Fibroblast of upper back skin (primary cell): ENCODE measurements around the gene ZNF648.
"Not testable (repeated sequence)": the region's sequence is repeated elsewhere in the genome, so short reads cannot be mapped to it uniquely, and the experiment has no call there.

Experiments used
- DNase-seq: peaks from one replicate; pipeline ENCODE4 v3.0.0-alpha.2; 2013

Gene ZNF648

DNA sequence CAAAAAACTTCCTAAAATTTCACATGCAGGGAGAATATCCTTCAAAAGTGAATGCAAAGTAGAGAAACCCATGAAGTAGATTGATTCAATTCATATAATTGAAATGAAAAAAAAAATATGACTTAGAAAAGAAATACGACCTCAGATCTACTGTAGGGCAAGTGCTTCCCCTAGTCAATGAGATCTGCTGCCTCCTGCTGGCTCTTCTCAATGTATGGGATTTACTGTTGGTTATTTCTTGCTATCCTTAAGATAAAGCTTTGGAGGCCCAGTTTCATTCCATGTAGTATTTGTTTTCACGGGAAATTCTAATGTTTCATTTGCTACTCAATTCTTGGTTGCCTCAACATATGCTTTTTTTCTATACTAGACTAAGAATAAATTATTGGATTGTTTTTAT is 46.2 kb downstream of the ZNF648 start:
- no peak for DNase-seq

DNA sequence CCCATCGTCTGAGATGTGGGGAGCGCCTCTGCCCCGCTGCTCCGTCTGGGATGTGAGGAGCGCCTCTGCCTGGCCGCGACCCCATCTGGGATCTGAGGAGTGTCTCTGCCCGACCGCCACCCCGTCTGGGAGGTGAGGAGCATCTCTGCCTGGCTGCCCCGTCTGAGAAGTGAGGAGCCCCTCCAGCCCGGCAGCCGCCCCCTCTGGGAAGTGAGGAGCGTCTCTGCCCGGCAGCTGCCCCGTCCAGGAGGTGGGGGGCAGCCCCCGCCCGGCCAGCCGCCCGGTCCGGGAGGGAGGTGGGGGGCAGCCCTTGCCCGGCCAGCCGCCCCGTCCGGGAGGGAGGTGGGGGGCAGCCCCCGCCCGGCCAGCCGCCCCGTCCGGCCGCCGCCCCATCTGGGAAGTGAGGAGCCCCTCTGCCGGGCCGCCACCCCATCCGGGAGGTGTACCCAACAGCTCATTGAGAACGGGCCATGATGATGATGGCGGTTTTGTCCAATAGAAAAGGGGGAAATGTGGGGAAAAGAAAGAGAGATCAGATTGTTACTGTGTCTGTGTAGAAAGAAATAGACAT is 50.6 kb downstream of the ZNF648 start:
- DNase-seq: not testable (repeated sequence)

DNA sequence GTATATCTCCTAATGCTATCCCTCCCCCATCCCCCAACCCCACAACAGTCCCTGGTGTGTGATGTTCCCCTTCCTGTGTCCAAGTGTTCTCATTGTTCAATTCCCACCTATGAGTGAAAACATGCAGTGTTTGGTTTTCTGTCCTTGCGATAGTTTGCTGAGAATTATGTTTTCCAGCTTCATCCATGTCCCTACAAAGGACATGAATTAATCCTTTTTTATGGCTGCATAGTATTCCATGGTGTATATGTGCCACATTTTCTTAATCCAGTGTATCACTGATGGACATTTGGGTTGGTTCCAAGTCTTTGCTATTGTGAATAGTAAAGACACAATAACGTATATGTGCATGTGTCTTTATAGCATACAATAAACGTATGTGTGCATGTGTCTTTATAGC is 56.1 kb downstream of the ZNF648 start:
- not testable (repeated sequence) for DNase-seq

DNA sequence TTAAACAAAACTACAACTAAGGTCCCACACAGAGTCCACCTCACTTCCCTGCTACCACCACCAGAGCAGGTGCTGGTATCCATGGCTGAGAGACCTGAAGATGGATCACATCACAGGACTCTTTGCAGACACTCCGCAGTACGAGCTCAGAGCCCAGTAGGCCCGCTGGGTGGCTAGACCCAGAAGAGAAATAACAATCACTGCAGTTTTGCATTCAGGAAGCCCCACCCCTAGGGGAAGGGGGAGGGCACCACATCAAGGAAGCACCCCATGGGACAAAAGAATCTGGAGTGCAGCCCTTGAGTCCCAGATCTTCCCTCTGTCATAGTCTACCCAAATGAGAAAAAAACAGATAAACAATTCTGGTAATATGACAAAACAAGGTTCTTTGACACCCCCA is 56.9 kb downstream of the ZNF648 start:
- no peak for DNase-seq
